ENCODE measurements around the gene CASP2.

The CASP2 gene

GRCh38 chr7:143331179-143331801, 43.1 kb downstream of the CASP2 start:
- DNase-seq = no peak

GRCh38 chr7:143334244-143334643, 46.1 kb downstream of the CASP2 start:
- no peak for DNase-seq

GRCh38 chr7:143337216-143337615, 49.1 kb downstream of the CASP2 start:
- DNase-seq = no peak

GRCh38 chr7:143341842-143342241, 53.7 kb downstream of the CASP2 start:
- DNase-seq = no peak

GRCh38 chr7:143343596-143343995, 55.4 kb downstream of the CASP2 start:
- no peak for DNase-seq

GRCh38 chr7:143345428-143345900, 57.3 kb downstream of the CASP2 start:
- peak in 1 of 51 donors; percentile 19 for DNase-seq

- DNase-seq = no peak
These were observed 57.9 kb downstream of the CASP2 start for GRCh38 chr7:143346018-143346417.

GRCh38 chr7:143347950-143348349, 59.8 kb downstream of the CASP2 start:
- no peak for DNase-seq

GRCh38 chr7:143351060-143351459, 62.9 kb downstream of the CASP2 start:
- DNase-seq = peak in 1 of 51 donors; percentile 25

GRCh38 chr7:143351574-143351973, 63.4 kb downstream of the CASP2 start:
- no peak for DNase-seq

- no peak for DNase-seq
These were observed 64.4 kb downstream of the CASP2 start for GRCh38 chr7:143352531-143353002.

GRCh38 chr7:143354376-143354775, 66.2 kb downstream of the CASP2 start:
- DNase-seq = no peak

GRCh38 chr7:143354965-143355364, 66.8 kb downstream of the CASP2 start:
- no peak for DNase-seq

- no peak for DNase-seq
These were observed 67.6 kb downstream of the CASP2 start for GRCh38 chr7:143355450-143356385.

- no peak for DNase-seq
These were observed 68.4 kb downstream of the CASP2 start for GRCh38 chr7:143356414-143357050.

Data from hypothalamus (tissue), 51 donors.